Stomach (tissue), 9 donors: Measurements from ENCODE around the gene CBX1. TPM values are rescaled to one million over a fixed set of nuclear protein-coding genes. Genes with fewer than 3 reads are reported as not detected.
A peak's percentile ranks its signal among the peaks of the same experiment; 100 is the strongest.

Source experiments
- DNase-seq, 2 donors: peaks; one replicate each; pipeline versions ENCODE4 v3.0.0 to v3.0.0-alpha.2; 2013 to 2019
- H3K27ac ChIP-seq, 5 donors: fragments of 200-600 bp in 4 of 5; sonication (generic) in 4 of 5; one replicate each; pipeline ENCODE4 v1.5.1; 2013 to 2019; ENCODE audit warnings: mild to moderate bottlenecking in 1 of 5, moderate library complexity in 1 of 5
- H3K27me3 ChIP-seq, 3 donors: fragments of 200-600 bp; sonication (generic); one replicate each; pipeline ENCODE4 v1.5.1; 2017 to 2019; ENCODE audit warnings: mixed run types in 1 of 3
- H3K36me3 ChIP-seq, 4 donors: fragments of 200-600 bp; sonication (generic); 1 replicate in 3 of 4; 2 replicates in 1 of 4; pipeline ENCODE4 v1.5.1; 2016 to 2019
- H3K4me1 ChIP-seq, 4 donors: fragments of 200-600 bp; sonication (generic); one replicate each; pipeline ENCODE4 v1.5.1; 2016 to 2019
- H3K4me3 ChIP-seq, 4 donors: fragments of 200-600 bp; sonication (generic) in 3 of 4; one replicate each; pipeline ENCODE4 v1.5.1; 2016 to 2019; ENCODE audit warnings: mild to moderate bottlenecking in 1 of 4
- H3K9me3 ChIP-seq, 4 donors: fragments of 200-600 bp; sonication (generic); one replicate each; pipeline ENCODE4 v1.5.1; 2016 to 2019
- CTCF ChIP-seq, 7 experiments: fragments of 450-650 bp in 4 of 7; fragments of 200-600 bp in 3 of 7; sonication (generic) in 3 of 7; IDR thresholded peaks; one replicate each; pipeline ENCODE4 v1.5.1; 2016 to 2019; ENCODE audit warnings: antibody characterized with exemption in 7 of 7, control low read depth in 2 of 7, mild to moderate bottlenecking in 1 of 7
- EP300 ChIP-seq: sonication (generic); formaldehyde crosslinking; IDR thresholded peaks from one replicate; pipeline ENCODE4 v1.6.1; 2017; ENCODE audit warnings: antibody characterized with exemption
- POLR2A ChIP-seq, 4 donors: fragments of 450-650 bp; IDR thresholded peaks; one replicate each; pipeline ENCODE4 v1.6.1; 2016; ENCODE audit warnings: antibody characterized with exemption in 4 of 4, control low read depth in 2 of 4, mild to moderate bottlenecking in 1 of 4, moderate library complexity in 1 of 4
- POLR2AphosphoS5 ChIP-seq, 3 donors: sonication (generic); formaldehyde crosslinking; IDR thresholded peaks; one replicate each; pipeline ENCODE4 v1.6.1; 2016; ENCODE audit warnings: antibody characterized with exemption in 3 of 3
- WGBS, 5 donors: extraction: QIAGEN DNeasy Blood & Tissue Kit in 3 of 5; methylation state at CpG; one replicate each; pipeline versions ENCODE4 v1.1.5 to v1.1.7; 2013 to 2018; 5-methylcytosine and 5-hydroxymethylcytosine counted together
- intact Hi-C: fragments of 100-400 bp; cut with DNase I; formaldehyde crosslinking; loops from one replicate; pipeline ENCODE4 v1.15.1; 2023; ENCODE audit warnings: low total_unique reads
- polyA plus RNA-seq, 3 donors: library from polyadenylated mRNA; stranded (reverse); fragments of 200-250 nt; gene quantifications; one replicate each; pipeline ENCODE4 v1.2.3, GENCODE V29; 2013
- total RNA-seq, 5 donors: library from RNA; depleted of rRNA; stranded (reverse); fragments of >200 nt; gene quantifications; one replicate each; pipeline versions ENCODE4 v1.1.0 to v1.2.3, GENCODE V29; 2014 to 2016
- donor health status: healthy with polysubstance abuse.
- donor health status: Bipolar disorder and iron deficiency.
- donor health status: healthy.

Gene CBX1
- total and polyA plus RNA-seq, 8 donors, result 12.8 to 65.6 (median 27.2) TPM

- no peaks in the 10 kb centered on the region for H3K27me3 ChIP-seq
- no peaks in the 10 kb centered on the region for H3K9me3 ChIP-seq
- intact Hi-C loops, result no loop called here
- no peaks in the 10 kb centered on the region for H3K4me1 ChIP-seq
- TF ChIP-seq CTCF (IDR thresholded peaks at IDR 0.05), result no peak
- TF ChIP-seq EP300, result no peak
- no peak for TF ChIP-seq POLR2A (IDR thresholded peaks at IDR 0.05)
- TF ChIP-seq POLR2AphosphoS5 (IDR thresholded peaks at IDR 0.05), result no peak
- H3K36me3 ChIP-seq, result peaks cover 47 to 90% (median 86%) of the 10 kb centered on the region in 4 donors
- no peak for DNase-seq
- 88 to 96% (median 93%) methylated on average over 3 of the region's 3 CpGs for WGBS, 5 donors
- H3K27ac ChIP-seq, result no peak overlapping the region
- no peak overlapping the region for H3K4me3 ChIP-seq
Measured at GRCh38 chr17:48122665-48123045, 21.4 kb upstream of the CBX1 start.

- Histone ChIP-seq H3K27me3 (no peaks in the 10 kb centered on the region), H3K4me1 (no peaks in the 10 kb centered on the region), H3K4me3 (no peak overlapping the region), H3K9me3 (no peaks in the 10 kb centered on the region), H3K27ac (no peak overlapping the region), H3K36me3 (peaks cover 53 to 96% (median 91%) of the 10 kb centered on the region in 4 donors)
- TF ChIP-seq CTCF (IDR thresholded peaks at IDR 0.05) (no peak), EP300 (no peak), POLR2AphosphoS5 (IDR thresholded peaks at IDR 0.05) (no peak), POLR2A (IDR thresholded peaks at IDR 0.05) (no peak)
- DNase-seq, result no peak
- intact Hi-C loops, result no loop called here
- 83 to 89% (median 88%) methylated on average over 8 to 9 of the region's 9 CpGs for WGBS, 5 donors
Measured at GRCh38 chr17:48121923-48122664, 20.8 kb upstream of the CBX1 start.

GRCh38 chr17:48113201-48113676 lies 12.0 kb upstream of the CBX1 start:
- no peak for TF ChIP-seq EP300
- TF ChIP-seq POLR2AphosphoS5 (IDR thresholded peaks at IDR 0.05), result peak in 1 of 3 donors; percentile 13
- no peak overlapping the region for H3K4me3 ChIP-seq
- DNase-seq, result peak in 1 of 2 donors; percentile 49
- peaks cover 25 to 66% (median 60%) of the 10 kb centered on the region in 4 donors for H3K36me3 ChIP-seq
- H3K4me1 ChIP-seq, result peaks cover 8 to 41% (median 26%) of the 10 kb centered on the region in 4 donors
- peak overlapping the region in 2 of 5 donors; percentile 57 to 68 for H3K27ac ChIP-seq
- intact Hi-C loops, result no loop called here
- no peaks in the 10 kb centered on the region for H3K9me3 ChIP-seq
- H3K27me3 ChIP-seq, result no peaks in the 10 kb centered on the region
- WGBS, 5 donors, result 72 to 91% (median 86%) methylated on average over 5 of the region's 5 CpGs

- no peaks in the 10 kb centered on the region for H3K9me3 ChIP-seq
- TF ChIP-seq EP300 (no peak), POLR2AphosphoS5 (IDR thresholded peaks at IDR 0.05) (no peak), POLR2A (IDR thresholded peaks at IDR 0.05) (no peak), CTCF (IDR thresholded peaks at IDR 0.05) (no peak)
- DNase-seq, result no peak
- no peak overlapping the region for H3K27ac ChIP-seq
- no peaks in the 10 kb centered on the region for H3K27me3 ChIP-seq
- no peak overlapping the region for H3K4me3 ChIP-seq
- 83 to 93% (median 86%) methylated on average over 2 of the region's 2 CpGs for WGBS, 5 donors
- peaks cover 13 to 52% (median 46%) of the 10 kb centered on the region in 4 donors for H3K36me3 ChIP-seq
- H3K4me1 ChIP-seq, result peaks cover 11 to 44% (median 30%) of the 10 kb centered on the region in 4 donors
- intact Hi-C loops, result no loop called here
Measured at GRCh38 chr17:48111937-48112241, 10.6 kb upstream of the CBX1 start.

GRCh38 chr17:48110761-48111160 lies 9.5 kb upstream of the CBX1 start:
- 65 to 79% (median 78%) methylated on average over 9 of the region's 9 CpGs for WGBS, 5 donors
- no peak overlapping the region for H3K4me3 ChIP-seq
- peaks cover 11 to 51% (median 35%) of the 10 kb centered on the region in 4 donors for H3K4me1 ChIP-seq
- no peak for TF ChIP-seq EP300
- no peak for TF ChIP-seq POLR2AphosphoS5 (IDR thresholded peaks at IDR 0.05)
- H3K36me3 ChIP-seq, result peaks cover 7 to 41% (median 35%) of the 10 kb centered on the region in 4 donors
- intact Hi-C loops, result no loop called here
- no peaks in the 10 kb centered on the region for H3K27me3 ChIP-seq
- H3K27ac ChIP-seq, result no peak overlapping the region
- no peaks in the 10 kb centered on the region for H3K9me3 ChIP-seq
- DNase-seq, result no peak
